ENCODE data around the gene TCF25. TPM values are rescaled to one million over a fixed set of nuclear protein-coding genes. Genes with fewer than 3 reads are reported as not detected.

The TCF25 gene
- total and polyA plus RNA-seq, 2 donors, result 104 to 200 TPM

DNA sequence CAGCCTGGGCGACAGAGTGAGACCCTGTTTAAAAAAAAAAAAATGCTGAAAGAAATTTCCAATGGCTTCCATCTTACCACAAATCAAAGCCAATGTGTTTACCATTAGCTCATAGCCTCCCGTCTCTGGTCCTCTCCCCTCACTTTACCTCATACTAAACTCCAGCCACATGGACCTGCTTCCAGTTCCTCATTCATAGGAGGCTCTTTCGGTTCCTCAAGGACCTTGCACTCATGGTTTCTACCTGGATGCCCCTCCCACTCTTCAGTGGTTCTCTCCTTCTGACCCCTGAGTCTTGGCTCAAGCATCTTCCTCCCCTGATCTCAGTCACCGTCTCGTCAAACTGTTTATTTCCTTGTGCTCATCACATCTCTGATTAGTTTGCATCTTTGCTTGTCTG lies 71.4 kb downstream of the TCF25 start:
- no peak overlapping the region for H3K4me3 ChIP-seq (ENCODE audit: low read length in 2 of 2)
- no peaks in the 10 kb centered on the region for H3K36me3 ChIP-seq (ENCODE audit: control insufficient read depth in 2 of 2, insufficient read depth in 2 of 2, low read length in 1 of 2)
- H3K9me3 ChIP-seq (ENCODE audit: control insufficient read depth in 2 of 2, insufficient read depth in 1 of 2, low read length in 1 of 2), result peaks cover 10 to 18% of the 10 kb centered on the region in 2 donors
- H3K27me3 ChIP-seq (ENCODE audit: control insufficient read depth in 2 of 2, insufficient read depth in 1 of 2, low read length in 1 of 2), result peaks cover 26 to 54% of the 10 kb centered on the region in 2 donors
- 78% methylated on average over 5 of the region's 5 CpGs for WGBS
- H3K27ac ChIP-seq (ENCODE audit: low read depth in 1 of 2, low read length in 1 of 2), result no peak overlapping the region
- peaks cover 6 to 16% of the 10 kb centered on the region in 2 donors for H3K4me1 ChIP-seq (ENCODE audit: control insufficient read depth in 2 of 2, insufficient read depth in 2 of 2, low read length in 2 of 2)
- DNase-seq (ENCODE audit: low read depth in 6 of 9, low spot score in 9 of 9), result no peak

DNA sequence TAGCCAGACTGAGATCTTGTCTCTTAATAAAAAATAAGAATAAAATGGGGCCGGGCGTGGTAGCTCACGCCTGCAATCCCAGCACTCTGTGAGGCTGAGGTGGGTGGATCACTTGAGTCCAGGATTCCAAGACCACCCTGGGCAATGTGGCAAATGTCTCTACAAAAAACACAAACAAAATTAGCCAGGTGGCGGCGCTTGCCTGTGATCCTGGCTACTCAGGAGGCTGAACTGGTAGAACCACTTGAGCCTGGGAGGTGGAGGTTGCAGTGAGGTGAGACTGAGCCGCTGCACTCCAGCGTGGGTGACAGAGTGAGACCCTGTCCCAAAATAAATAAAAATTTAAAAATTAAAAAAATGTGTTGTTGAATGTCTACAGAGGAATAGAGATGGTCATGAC lies 72.3 kb downstream of the TCF25 start:
- Histone ChIP-seq H3K27ac (ENCODE audit: low read depth in 1 of 2, low read length in 1 of 2) (no peak overlapping the region), H3K9me3 (ENCODE audit: control insufficient read depth in 2 of 2, insufficient read depth in 1 of 2, low read length in 1 of 2) (peaks cover 10 to 18% of the 10 kb centered on the region in 2 donors), H3K36me3 (ENCODE audit: control insufficient read depth in 2 of 2, insufficient read depth in 2 of 2, low read length in 1 of 2) (no peaks in the 10 kb centered on the region), H3K4me3 (ENCODE audit: low read length in 2 of 2) (no peak overlapping the region), H3K27me3 (ENCODE audit: control insufficient read depth in 2 of 2, insufficient read depth in 1 of 2, low read length in 1 of 2) (peaks cover 29 to 63% of the 10 kb centered on the region in 2 donors), H3K4me1 (ENCODE audit: control insufficient read depth in 2 of 2, insufficient read depth in 2 of 2, low read length in 2 of 2) (peaks cover 6 to 16% of the 10 kb centered on the region in 2 donors)
- 65% methylated on average over 7 of the region's 7 CpGs for WGBS
- no peak for DNase-seq (ENCODE audit: low read depth in 6 of 9, low spot score in 9 of 9)

DNA sequence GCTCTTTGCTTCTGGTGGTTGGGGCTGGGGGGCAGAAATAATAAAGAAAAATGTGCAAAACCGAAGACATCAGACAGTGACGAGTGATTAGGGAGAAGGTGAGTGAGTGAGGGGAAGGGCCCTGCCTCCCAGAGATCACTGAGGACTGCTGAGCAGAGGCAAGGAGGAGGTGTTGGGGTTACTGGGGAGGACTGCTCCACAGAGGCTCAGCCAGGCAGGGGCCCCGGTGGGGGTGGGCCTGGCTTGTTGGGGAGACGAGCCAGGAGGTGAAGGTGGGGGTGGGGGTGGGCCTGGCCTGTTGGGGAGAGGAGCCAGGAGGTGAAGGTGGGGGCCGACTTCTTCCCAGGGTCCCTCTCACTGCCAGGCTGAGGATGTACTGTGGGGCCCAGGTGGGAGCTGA lies 73.1 kb downstream of the TCF25 start:
- 90% methylated on average over 5 of the region's 5 CpGs for WGBS
- Histone ChIP-seq H3K9me3 (ENCODE audit: control insufficient read depth in 2 of 2, insufficient read depth in 1 of 2, low read length in 1 of 2) (peaks cover 10 to 18% of the 10 kb centered on the region in 2 donors), H3K4me3 (ENCODE audit: low read length in 2 of 2) (no peak overlapping the region), H3K4me1 (ENCODE audit: control insufficient read depth in 2 of 2, insufficient read depth in 2 of 2, low read length in 2 of 2) (peaks cover 6 to 16% of the 10 kb centered on the region in 2 donors), H3K36me3 (ENCODE audit: control insufficient read depth in 2 of 2, insufficient read depth in 2 of 2, low read length in 1 of 2) (no peaks in the 10 kb centered on the region), H3K27me3 (ENCODE audit: control insufficient read depth in 2 of 2, insufficient read depth in 1 of 2, low read length in 1 of 2) (peaks cover 29 to 65% of the 10 kb centered on the region in 2 donors), H3K27ac (ENCODE audit: low read depth in 1 of 2, low read length in 1 of 2) (no peak overlapping the region)
- DNase-seq (ENCODE audit: low read depth in 6 of 9, low spot score in 9 of 9), result no peak

DNA sequence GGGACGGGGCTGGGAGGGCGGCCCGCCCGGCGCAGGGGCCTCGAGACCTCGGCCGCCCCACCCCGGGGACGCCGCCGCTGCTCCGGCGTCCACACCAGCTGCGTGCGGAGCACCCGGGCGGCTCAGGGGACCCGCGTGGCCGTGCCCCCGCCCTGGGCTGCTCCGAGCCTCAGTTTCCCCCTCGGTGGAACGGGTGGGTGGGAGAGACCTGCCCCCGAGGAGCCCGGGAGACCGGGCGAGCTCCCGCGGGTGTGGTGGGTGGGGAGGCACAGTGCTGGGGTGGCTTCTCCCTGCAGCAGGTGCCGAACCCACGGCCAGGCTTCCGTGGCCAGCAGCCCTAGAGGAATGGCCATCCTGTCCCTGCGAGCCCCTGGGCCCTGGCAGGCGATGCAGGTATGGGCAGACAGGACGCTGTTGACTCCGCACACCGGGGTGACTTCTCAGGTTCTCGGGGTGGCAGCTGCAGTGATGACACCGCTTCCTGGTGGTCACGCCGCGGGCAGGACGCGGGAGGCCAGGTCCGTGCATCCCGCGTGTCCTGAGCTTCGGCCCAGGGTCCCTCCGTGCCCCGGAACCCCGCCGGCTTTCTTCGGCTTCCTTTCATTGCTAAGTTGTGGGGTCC lies 75.8 kb downstream of the TCF25 start:
- peaks cover 6 to 16% of the 10 kb centered on the region in 2 donors for H3K4me1 ChIP-seq (ENCODE audit: control insufficient read depth in 2 of 2, insufficient read depth in 2 of 2, low read length in 2 of 2)
- peaks cover 10 to 18% of the 10 kb centered on the region in 2 donors for H3K9me3 ChIP-seq (ENCODE audit: control insufficient read depth in 2 of 2, insufficient read depth in 1 of 2, low read length in 1 of 2)
- WGBS, result 33% methylated on average over 55 of the region's 55 CpGs
- DNase-seq (ENCODE audit: low read depth in 6 of 9, low spot score in 9 of 9), result no peak
- no peaks in the 10 kb centered on the region for H3K36me3 ChIP-seq (ENCODE audit: control insufficient read depth in 2 of 2, insufficient read depth in 2 of 2, low read length in 1 of 2)
- H3K27me3 ChIP-seq (ENCODE audit: control insufficient read depth in 2 of 2, insufficient read depth in 1 of 2, low read length in 1 of 2), result peaks cover 29 to 68% of the 10 kb centered on the region in 2 donors
- no peak overlapping the region for H3K27ac ChIP-seq (ENCODE audit: low read depth in 1 of 2, low read length in 1 of 2)
- H3K4me3 ChIP-seq (ENCODE audit: low read length in 2 of 2), result peak overlapping the region; percentile 13 to 53

DNA sequence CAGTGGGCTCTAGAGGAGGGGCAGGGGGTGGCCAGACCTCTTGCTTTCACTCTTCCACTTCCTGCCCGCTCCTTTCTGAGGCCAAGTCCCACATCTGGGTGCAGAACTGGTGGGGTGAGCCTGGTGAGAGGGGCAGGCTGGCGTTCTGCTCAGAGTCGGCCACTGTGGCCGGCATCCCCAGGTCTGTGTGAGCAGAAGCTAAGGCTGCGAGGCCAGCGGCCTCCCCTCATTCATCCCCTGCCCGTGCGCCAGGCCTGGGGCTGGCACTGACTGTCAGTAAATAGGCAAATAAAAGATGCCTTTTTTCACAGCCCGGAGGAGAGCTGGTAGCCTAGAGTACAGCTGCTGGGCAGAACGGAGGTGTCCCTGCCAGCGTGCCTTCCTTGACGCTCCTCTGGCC lies 76.4 kb downstream of the TCF25 start:
- no peak for DNase-seq (ENCODE audit: low read depth in 6 of 9, low spot score in 9 of 9)
- no peaks in the 10 kb centered on the region for H3K36me3 ChIP-seq (ENCODE audit: control insufficient read depth in 2 of 2, insufficient read depth in 2 of 2, low read length in 1 of 2)
- WGBS, result 93% methylated on average over 12 of the region's 12 CpGs
- peaks cover 29 to 64% of the 10 kb centered on the region in 2 donors for H3K27me3 ChIP-seq (ENCODE audit: control insufficient read depth in 2 of 2, insufficient read depth in 1 of 2, low read length in 1 of 2)
- H3K4me1 ChIP-seq (ENCODE audit: control insufficient read depth in 2 of 2, insufficient read depth in 2 of 2, low read length in 2 of 2), result peaks cover 6 to 16% of the 10 kb centered on the region in 2 donors
- H3K9me3 ChIP-seq (ENCODE audit: control insufficient read depth in 2 of 2, insufficient read depth in 1 of 2, low read length in 1 of 2), result peaks cover 10 to 18% of the 10 kb centered on the region in 2 donors
- no peak overlapping the region for H3K4me3 ChIP-seq (ENCODE audit: low read length in 2 of 2)
- no peak overlapping the region for H3K27ac ChIP-seq (ENCODE audit: low read depth in 1 of 2, low read length in 1 of 2)

DNA sequence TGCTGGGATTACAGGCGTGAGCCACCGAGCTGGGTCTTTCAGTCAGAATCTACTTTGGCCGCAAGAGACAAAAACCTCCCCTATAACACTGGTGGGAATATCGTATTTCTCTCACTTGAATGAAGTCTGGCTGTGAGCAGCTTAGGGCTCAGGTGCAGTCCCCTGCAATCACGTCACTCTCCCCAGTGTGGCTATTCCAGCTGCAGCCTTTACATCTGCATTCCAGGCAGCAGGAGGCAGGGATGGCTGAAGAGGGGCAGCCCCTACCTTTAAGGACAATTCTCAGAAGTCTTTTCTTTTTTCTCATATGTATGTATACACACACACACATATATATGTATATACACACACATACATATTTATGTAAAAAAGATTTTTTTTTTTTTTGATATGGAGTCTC lies 78.1 kb downstream of the TCF25 start:
- Histone ChIP-seq H3K9me3 (ENCODE audit: control insufficient read depth in 2 of 2, insufficient read depth in 1 of 2, low read length in 1 of 2) (peaks cover 10 to 18% of the 10 kb centered on the region in 2 donors), H3K4me1 (ENCODE audit: control insufficient read depth in 2 of 2, insufficient read depth in 2 of 2, low read length in 2 of 2) (peaks cover 6 to 16% of the 10 kb centered on the region in 2 donors), H3K27ac (ENCODE audit: low read depth in 1 of 2, low read length in 1 of 2) (no peak overlapping the region), H3K27me3 (ENCODE audit: control insufficient read depth in 2 of 2, insufficient read depth in 1 of 2, low read length in 1 of 2) (peaks cover 24 to 47% of the 10 kb centered on the region in 2 donors), H3K36me3 (ENCODE audit: control insufficient read depth in 2 of 2, insufficient read depth in 2 of 2, low read length in 1 of 2) (no peaks in the 10 kb centered on the region), H3K4me3 (ENCODE audit: low read length in 2 of 2) (no peak overlapping the region)
- WGBS, result 96% methylated on average over 5 of the region's 5 CpGs
- DNase-seq (ENCODE audit: low read depth in 6 of 9, low spot score in 9 of 9), result no peak

DNA sequence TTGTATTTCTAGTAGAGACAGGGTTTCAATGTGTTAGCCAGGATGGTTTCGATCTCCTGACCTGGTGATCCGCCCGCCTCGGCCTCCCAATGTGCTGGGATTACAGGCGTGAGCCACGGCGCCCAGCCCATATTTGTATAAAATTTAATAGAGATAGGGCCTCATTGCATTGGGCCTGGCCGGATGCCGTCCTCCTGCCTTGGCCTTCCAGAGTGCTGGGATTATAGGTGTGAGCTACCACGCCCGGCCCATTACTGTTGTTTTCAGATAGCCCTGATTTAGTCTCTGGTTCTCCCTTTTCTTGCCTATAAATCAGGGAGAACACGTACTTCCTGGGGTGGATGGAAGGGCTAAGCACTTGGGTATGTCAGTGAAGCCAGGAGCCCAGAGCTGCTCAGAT lies 78.7 kb downstream of the TCF25 start:
- peaks cover 21 to 41% of the 10 kb centered on the region in 2 donors for H3K27me3 ChIP-seq (ENCODE audit: control insufficient read depth in 2 of 2, insufficient read depth in 1 of 2, low read length in 1 of 2)
- H3K4me3 ChIP-seq (ENCODE audit: low read length in 2 of 2), result no peak overlapping the region
- peaks cover 9 to 18% of the 10 kb centered on the region in 2 donors for H3K9me3 ChIP-seq (ENCODE audit: control insufficient read depth in 2 of 2, insufficient read depth in 1 of 2, low read length in 1 of 2)
- H3K36me3 ChIP-seq (ENCODE audit: control insufficient read depth in 2 of 2, insufficient read depth in 2 of 2, low read length in 1 of 2), result no peaks in the 10 kb centered on the region
- H3K27ac ChIP-seq (ENCODE audit: low read depth in 1 of 2, low read length in 1 of 2), result no peak overlapping the region
- WGBS, result 97% methylated on average over 12 of the region's 12 CpGs
- no peak for DNase-seq (ENCODE audit: low read depth in 6 of 9, low spot score in 9 of 9)
- peaks cover 6 to 16% of the 10 kb centered on the region in 2 donors for H3K4me1 ChIP-seq (ENCODE audit: control insufficient read depth in 2 of 2, insufficient read depth in 2 of 2, low read length in 2 of 2)

DNA sequence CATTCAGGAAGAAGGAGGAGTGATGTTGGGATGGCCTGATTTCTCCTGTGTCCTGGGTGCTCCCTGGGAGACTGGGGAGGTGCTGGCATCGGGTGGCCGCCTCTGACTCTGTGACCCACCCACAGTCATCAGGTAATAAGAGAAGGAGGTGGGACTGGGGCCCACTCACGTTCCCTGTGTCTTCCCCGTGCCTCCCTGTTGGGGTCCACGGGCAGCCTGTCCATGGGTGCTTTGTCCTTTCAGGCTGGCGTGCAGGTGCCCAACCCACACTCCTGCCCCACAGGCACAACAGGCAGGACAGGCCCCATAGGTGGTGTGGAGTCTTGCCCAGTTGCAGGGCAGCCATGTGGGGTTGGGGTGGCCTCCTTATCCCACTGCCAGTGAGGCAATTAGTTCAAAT lies 79.2 kb downstream of the TCF25 start:
- Histone ChIP-seq H3K9me3 (ENCODE audit: control insufficient read depth in 2 of 2, insufficient read depth in 1 of 2, low read length in 1 of 2) (peaks cover 8 to 15% of the 10 kb centered on the region in 2 donors), H3K4me1 (ENCODE audit: control insufficient read depth in 2 of 2, insufficient read depth in 2 of 2, low read length in 2 of 2) (peaks cover 4 to 14% of the 10 kb centered on the region in 2 donors), H3K27ac (ENCODE audit: low read depth in 1 of 2, low read length in 1 of 2) (no peak overlapping the region), H3K27me3 (ENCODE audit: control insufficient read depth in 2 of 2, insufficient read depth in 1 of 2, low read length in 1 of 2) (peaks cover 19 to 36% of the 10 kb centered on the region in 2 donors), H3K4me3 (ENCODE audit: low read length in 2 of 2) (no peak overlapping the region), H3K36me3 (ENCODE audit: control insufficient read depth in 2 of 2, insufficient read depth in 2 of 2, low read length in 1 of 2) (no peaks in the 10 kb centered on the region)
- no peak for DNase-seq (ENCODE audit: low read depth in 6 of 9, low spot score in 9 of 9)
- 96% methylated on average over 6 of the region's 6 CpGs for WGBS

DNA sequence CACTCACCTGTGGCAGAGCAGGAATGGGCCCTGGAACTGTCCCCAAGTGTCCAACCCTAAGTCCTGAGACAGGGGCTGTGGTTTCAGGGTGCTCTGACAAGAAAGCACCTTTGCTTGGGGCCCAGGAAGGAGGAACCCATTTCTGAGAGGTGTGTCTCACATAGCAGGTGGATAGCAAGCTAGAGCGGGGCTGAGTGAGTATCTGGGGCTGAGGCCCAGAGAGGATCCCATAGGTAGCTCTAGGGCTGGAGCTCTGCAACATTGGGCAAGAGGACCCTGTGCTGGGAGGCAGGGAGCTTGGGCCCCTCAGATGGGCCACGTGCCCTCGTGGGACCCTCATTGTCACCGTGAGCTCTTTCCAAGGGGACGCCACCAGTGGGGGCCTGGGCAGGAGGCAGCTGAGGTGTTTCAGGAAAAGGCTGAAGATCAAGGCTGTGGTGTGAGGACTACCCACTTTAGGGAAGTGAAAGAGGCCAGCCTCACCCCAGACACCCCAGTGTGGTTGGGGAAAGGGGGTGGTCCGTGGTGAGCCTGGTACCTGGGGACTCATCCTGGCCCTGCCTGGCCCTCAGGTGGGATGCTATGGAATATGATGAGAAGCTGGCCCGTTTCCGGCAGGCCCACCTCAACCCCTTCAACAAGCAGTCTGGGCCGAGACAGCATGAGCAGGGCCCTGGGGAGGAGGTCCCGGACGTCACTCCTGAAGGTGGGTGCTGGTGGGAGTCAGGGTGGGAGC lies 80.4 kb downstream of the TCF25 start:
- 73% methylated on average over 11 of the region's 11 CpGs for WGBS
- no peak overlapping the region for H3K27ac ChIP-seq (ENCODE audit: low read depth in 1 of 2, low read length in 1 of 2)
- no peak for DNase-seq (ENCODE audit: low read depth in 6 of 9, low spot score in 9 of 9)
- H3K36me3 ChIP-seq (ENCODE audit: control insufficient read depth in 2 of 2, insufficient read depth in 2 of 2, low read length in 1 of 2), result no peaks in the 10 kb centered on the region
- peaks cover 11 to 27% of the 10 kb centered on the region in 2 donors for H3K27me3 ChIP-seq (ENCODE audit: control insufficient read depth in 2 of 2, insufficient read depth in 1 of 2, low read length in 1 of 2)
- H3K4me1 ChIP-seq (ENCODE audit: control insufficient read depth in 2 of 2, insufficient read depth in 2 of 2, low read length in 2 of 2), result peaks cover 0 to 4% of the 10 kb centered on the region in 2 donors
- no peak overlapping the region for H3K4me3 ChIP-seq (ENCODE audit: low read length in 2 of 2)
- peaks cover 0 to 6% of the 10 kb centered on the region in 2 donors for H3K9me3 ChIP-seq (ENCODE audit: control insufficient read depth in 2 of 2, insufficient read depth in 1 of 2, low read length in 1 of 2)

Measured in thymus (tissue), 11 donors.